ENCODE measurements around the gene CHD1.

The CHD1 gene

DNA sequence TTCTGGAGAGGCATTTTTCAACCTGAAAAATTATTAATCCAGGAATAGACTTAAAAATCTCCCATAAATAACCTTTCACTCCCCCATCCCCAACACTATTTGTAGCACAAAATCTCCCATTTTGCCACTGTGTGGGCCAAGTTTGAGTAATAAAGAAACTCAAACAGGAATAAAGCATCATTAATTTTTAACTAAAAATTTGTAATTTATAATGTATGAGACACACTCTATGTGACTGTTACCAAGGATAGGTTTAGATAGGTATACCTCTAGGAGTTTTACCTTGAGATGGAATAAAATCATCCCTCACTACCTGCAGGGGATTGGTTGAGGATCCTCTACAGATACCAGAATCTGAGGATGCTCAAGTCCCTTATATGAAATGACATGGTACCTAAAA is 30.1 kb downstream of the CHD1 start:
- DNase-seq (ENCODE audit: low read depth) = no peak

GRCh38 chr5:98891591-98891990 is 37.2 kb downstream of the CHD1 start:
- no peak for DNase-seq (ENCODE audit: low read depth)

- DNase-seq (ENCODE audit: low read depth) = no peak
These were observed 48.2 kb downstream of the CHD1 start for GRCh38 chr5:98880598-98880997.

DNA sequence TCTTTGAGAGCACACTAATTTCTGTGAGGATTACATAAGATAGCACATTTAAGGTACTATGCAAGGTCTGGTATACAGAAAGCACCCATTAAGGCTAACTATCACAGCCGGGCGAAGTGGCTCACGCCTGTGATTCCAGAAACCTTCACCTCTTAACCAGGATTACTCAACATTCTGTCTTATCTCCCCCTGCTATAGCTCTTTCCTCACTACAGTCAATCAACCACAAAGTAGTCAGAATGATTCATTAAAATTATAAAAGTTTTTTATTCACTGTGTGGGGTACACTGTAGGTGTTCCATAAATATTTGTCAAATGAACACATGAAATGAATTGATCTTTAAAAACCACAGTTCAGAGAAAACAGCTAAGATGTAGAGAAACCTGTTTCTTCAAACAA is 48.7 kb downstream of the CHD1 start:
- no peak for DNase-seq (ENCODE audit: low read depth)

- no peak for DNase-seq (ENCODE audit: low read depth)
These were observed 51.2 kb downstream of the CHD1 start for GRCh38 chr5:98877600-98877999.

DNA sequence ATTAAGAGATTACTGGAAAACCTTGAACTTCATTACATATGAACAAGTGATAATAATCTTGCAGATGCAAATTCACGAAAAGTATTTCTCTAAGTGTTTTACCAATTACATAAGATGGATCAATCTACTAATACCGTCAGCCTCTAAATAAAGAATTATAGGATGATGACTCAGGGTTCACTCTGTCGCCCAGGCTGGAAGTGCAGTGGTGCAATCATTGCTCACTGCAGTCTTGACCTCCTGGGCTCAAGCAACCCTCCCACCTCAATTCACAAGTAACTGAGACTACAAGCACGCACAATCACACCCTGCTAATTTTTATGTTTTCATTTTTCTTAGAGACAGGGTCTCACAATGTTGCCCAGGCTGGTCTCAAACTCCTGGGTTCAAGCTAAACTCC is 56.1 kb downstream of the CHD1 start:
- no peak for DNase-seq (ENCODE audit: low read depth)

DNA sequence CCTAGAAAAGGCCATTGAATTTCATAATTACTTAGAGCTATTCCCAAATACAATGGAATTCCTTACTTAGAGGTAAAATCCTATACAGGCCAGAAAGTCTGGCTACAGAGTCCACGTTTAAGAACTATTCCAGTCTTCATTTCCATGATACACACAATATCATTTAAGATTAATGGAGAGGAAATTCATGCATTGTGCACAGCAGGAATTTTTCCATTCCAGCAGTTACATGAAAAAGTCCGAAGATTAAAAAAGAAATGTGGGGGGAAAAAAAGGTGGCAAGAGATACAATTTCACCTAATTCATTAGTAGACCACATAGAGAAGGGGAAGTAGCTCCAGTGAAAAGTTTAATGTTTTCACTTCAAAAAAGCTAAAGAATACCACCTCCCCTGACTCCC is 63.1 kb downstream of the CHD1 start:
- DNase-seq (ENCODE audit: low read depth) = no peak

DNA sequence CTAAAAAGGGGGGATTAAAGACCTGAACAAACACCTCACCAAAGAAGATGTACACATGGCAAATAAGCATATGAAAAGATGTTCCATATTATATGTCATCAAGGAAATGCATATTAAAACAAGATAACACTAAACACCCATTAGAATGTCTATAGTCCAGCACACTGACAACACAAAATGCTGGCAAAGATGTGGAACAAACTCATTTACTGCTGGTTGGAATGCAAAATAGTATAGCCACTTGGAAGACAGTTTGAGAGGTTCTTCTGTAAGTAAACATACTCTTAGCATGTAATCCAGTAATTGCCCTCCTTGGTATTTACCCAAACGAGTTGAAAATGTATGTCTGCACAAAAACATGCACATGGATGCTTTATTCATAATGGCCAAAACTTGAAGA is 81.8 kb downstream of the CHD1 start:
- DNase-seq (ENCODE audit: low read depth) = no peak

- no peak for DNase-seq (ENCODE audit: low read depth)
These were observed 82.3 kb downstream of the CHD1 start for GRCh38 chr5:98846520-98846919.

DNA sequence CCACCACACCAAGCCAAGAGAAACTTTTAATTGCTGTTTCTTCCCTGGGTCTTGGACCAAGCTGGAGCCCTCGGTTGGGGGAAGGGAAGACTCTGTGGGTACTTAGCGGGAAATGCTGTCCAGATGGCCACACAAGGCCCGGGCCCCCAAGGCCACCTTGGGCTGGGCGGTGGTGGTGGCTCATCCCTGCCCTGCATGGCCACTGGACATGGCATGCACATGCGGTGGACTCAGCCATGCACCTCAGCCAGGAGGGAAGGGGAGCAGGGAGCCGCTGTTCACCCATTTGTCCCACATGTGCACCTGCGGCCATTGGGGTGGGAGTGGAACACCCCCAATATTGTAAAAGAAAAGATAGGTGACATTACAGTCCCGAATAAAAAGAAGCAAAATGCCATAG is 82.9 kb downstream of the CHD1 start:
- DNase-seq (ENCODE audit: low read depth) = no peak

DNA sequence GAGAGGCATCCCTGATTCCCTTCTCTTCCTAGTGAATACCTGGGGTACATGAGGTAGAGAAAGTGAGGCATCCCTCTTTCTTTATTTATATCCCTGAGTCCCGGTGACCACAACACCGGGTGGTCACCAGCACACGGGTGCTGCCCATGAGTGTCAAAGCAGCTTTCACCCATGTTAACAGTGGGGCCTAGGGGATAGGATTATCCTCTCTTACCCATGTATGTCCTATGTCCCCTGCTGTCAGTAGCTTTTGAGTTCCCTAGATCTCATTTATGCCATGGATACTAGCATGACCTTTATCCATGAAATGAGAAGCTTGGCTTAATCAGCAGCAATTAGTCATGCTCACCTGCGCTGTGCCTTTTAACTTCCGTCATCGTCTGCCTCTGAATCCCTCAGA is 83.9 kb downstream of the CHD1 start:
- DNase-seq (ENCODE audit: low read depth) = no peak

- DNase-seq (ENCODE audit: low read depth) = no peak
These were observed 85.3 kb downstream of the CHD1 start for GRCh38 chr5:98843481-98843880.

DNA sequence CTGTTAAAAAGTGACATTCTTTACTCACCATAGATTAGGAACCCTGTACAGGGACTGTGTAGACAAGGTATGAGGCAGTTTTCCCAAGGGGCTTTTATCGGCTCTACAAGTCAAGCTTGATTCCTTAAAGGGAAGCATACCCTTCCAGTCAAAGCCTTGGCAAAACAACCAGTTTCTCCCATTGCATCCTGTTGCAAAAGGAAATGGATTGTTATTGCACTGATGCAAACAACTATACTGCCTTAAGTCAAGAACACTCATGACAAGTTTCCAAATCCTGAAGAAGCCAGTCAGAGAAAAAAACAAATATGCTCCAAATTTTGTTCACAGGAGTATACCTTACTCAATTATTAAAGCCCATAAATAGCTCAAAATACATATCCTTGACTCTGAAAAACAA is 87.9 kb downstream of the CHD1 start:
- DNase-seq (ENCODE audit: low read depth) = no peak

DNA sequence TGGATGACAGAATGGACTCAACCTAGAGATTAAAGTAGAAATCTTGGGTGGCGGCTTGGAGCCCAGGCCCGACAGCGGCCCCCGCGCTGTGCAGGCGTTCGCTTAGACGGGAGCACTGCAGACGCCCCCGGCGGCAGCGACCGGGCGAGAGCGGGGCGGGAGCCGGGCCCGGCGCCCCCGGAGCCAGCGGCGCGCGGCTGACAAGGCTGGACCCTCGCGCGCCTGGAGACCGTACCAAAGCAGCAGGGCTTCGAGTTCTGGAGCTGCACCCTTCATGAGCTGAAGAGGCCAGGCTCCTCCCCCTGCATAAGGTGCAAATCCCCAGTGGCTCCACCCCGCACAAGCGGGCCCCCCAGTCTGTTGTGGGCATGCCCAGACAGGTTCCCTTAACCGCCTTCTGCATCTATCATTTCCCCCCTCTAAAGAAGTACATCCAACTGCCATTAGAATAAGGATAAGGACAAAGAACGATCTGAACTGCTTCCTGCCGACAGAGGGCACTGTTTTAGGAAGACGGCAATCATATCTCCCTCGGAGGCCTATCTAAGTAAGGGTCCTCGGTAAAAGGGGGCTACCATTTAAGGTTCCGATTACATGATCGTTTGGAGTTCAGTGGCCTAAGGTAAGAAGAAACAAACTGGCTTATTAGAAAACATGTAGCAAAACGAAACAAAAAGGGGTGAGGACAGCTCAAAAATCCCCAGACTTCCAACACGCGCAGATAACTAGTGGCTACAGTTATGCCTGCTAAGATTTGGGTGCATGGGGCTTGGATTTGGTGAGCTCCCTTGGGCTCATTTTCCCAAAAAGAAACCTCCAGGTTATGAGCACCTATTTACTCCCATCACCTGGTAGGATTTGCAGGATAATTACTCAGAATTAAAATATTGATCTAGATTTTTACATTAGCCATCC is 89.1 kb downstream of the CHD1 start:
- DNase-seq (ENCODE audit: low read depth) = no peak

DNA sequence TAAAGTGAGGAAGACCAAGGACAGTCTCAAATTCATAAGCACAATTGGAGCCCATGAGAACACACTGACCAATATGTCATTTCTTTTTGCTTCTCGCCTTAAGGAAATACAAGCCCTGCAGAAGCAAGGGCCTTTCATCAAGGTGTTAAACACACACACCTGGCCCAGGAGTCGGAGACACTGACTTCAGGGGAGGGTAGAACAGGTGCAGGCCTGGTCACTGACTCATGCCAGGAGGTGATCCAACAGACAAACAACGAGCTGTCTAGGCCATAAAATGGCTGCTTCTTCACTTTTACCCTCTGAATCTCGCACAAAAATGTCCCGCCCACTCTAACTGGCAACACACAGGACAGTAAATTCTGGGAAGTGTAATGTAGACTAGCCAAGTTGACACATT is 92.6 kb downstream of the CHD1 start:
- no peak for DNase-seq (ENCODE audit: low read depth)

DNA sequence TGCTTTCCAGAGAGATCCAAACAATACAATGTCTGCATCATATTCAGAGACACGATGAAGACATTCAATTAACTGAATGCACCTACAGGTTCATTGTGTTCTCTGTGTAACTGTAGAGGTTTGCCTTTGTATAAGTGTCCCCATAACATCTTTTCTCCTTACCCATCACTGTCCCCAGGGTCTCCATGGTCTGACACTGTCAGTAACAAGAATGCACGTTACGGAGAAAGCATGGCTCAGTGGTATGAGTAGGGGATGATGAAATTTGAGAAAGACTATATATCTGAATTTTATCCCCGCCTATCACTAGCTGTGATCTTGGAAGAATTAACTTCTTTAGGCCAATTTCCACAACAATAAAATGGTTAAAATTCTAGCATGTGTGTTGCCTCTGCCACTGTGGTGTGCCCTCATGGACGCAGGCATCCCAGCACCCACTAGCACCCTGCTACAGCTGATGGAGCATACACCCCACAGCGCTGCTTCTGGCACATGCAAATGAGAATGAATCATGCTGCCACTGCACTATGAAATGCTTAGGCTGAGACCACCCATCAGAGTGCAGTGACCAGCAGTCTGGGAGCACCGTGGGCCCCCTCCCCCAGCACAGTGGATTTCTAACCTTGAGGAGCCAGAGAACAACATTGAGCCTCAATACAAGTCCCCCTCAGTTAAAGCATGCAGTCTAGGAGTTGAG is 101.1 kb downstream of the CHD1 start:
- no peak for DNase-seq (ENCODE audit: low read depth)

DNA sequence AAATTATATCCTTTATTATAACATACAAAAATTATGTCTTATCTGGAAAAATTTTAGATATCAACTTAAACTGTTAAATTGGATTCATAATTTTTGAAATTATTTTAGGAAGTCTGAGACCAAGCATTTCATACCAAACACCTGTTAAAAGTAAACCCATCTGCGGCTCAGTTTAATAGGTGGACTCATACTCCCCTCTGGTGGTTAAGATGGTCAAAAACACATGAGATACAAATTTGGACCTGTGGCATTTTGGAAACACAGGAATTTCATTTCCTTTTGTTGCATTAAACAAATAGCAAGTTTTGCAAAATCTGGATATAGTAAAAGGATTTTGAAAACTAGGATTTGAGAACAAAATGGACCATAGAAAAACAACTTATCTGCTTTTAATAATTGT is 101.6 kb downstream of the CHD1 start:
- DNase-seq (ENCODE audit: low read depth) = peak; percentile 8

GRCh38 chr5:98825582-98826375 is 103.0 kb downstream of the CHD1 start:
- DNase-seq (ENCODE audit: low read depth) = no peak

GRCh38 chr5:98816582-98817222 is 112.1 kb downstream of the CHD1 start:
- DNase-seq (ENCODE audit: low read depth) = no peak

DNA sequence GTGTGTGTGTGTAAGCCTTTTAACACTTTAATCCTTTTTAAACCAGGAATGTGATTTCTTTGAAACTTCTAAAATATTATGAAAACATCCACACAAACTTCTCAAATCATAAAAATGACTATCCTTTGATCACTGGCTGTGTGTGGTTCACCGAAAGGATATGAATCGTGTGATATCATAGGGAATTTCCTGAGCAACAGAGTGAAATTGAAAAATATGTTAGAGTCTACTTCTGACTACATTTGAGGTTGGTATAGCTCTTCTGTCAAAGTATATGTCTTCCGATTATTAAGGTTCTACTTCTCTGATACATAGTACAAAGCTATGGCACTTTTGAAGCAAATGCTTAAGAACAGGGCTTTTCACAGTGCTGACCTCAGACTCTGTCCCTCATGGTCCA is 115.1 kb downstream of the CHD1 start:
- no peak for DNase-seq (ENCODE audit: low read depth)

DNA sequence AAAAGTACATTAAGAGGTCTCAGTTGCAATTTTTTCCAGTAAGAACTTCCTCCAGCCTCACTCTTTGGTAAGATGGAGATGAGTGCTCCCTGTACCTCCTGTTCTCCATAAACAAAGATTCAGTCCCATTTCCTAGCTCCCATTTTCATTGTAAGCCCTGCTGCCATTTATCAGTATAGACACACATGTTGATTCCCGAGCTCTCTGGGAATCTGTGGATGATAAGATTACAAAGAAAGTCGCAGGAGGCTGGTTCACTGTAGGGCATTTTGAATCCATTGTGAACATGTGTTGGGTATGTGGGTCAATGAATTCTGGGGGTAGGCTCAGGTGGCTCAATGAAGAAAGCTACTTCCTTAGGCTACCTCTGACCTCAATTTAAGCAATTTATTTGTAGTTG is 118.6 kb downstream of the CHD1 start:
- no peak for DNase-seq (ENCODE audit: low read depth)

GRCh38 chr5:98807806-98808205 is 121.0 kb downstream of the CHD1 start:
- no peak for DNase-seq (ENCODE audit: low read depth)

Measured in GM04503 (cell line).